Liver (tissue), 9 donors: ENCODE data around the gene GLIPR1L2. TPM values are rescaled to one million over a fixed set of nuclear protein-coding genes. Genes with fewer than 3 reads are reported as not detected.

Experiments used
- DNase-seq: peaks from one replicate; pipeline ENCODE4 v3.0.0-alpha.2; 2017; ENCODE audit warnings: low spot score
- H3K27ac ChIP-seq, 2 donors: one replicate each; pipeline ENCODE4 v1.7.0; 2013; ENCODE audit warnings: inconsistent platforms in 2 of 2, low read length in 2 of 2, control low read depth in 1 of 2, low read depth in 1 of 2, mild to moderate bottlenecking in 1 of 2
- H3K27me3 ChIP-seq, 4 donors: one replicate each; pipeline versions ENCODE4 v1.6.1 to v1.7.0; 2013; ENCODE audit warnings: low read length in 3 of 4, inconsistent platforms in 1 of 4, mild to moderate bottlenecking in 1 of 4, moderate library complexity in 1 of 4; ENCODE audit not compliant: control insufficient read depth in 4 of 4, insufficient read depth in 4 of 4
- H3K36me3 ChIP-seq, 4 donors: one replicate each; pipeline versions ENCODE4 v1.6.1 to v1.7.0; 2013; ENCODE audit warnings: low read length in 3 of 4, mild to moderate bottlenecking in 3 of 4, low read depth in 1 of 4, moderate library complexity in 1 of 4; ENCODE audit not compliant: control insufficient read depth in 4 of 4, insufficient read depth in 3 of 4
- H3K4me1 ChIP-seq, 4 donors: one replicate each; pipeline versions ENCODE4 v1.6.1 to v1.7.0; 2013; ENCODE audit warnings: low read length in 3 of 4, mild to moderate bottlenecking in 3 of 4, moderate library complexity in 1 of 4; ENCODE audit not compliant: control insufficient read depth in 4 of 4, insufficient read depth in 4 of 4
- H3K4me3 ChIP-seq, 3 donors: one replicate each; pipeline versions ENCODE4 v1.6.1 to v1.7.0; 2013; ENCODE audit warnings: low read length in 3 of 3, control low read depth in 1 of 3, low read depth in 1 of 3, mild to moderate bottlenecking in 1 of 3
- H3K9ac ChIP-seq, 2 donors: one replicate each; pipeline ENCODE4 v1.7.0; 2013; ENCODE audit warnings: low read length in 2 of 2, mild to moderate bottlenecking in 2 of 2, moderate library complexity in 2 of 2, control low read depth in 1 of 2, low read depth in 1 of 2
- H3K9me3 ChIP-seq, 4 donors: one replicate each; pipeline versions ENCODE4 v1.6.1 to v1.7.0; 2013; ENCODE audit warnings: low read length in 3 of 4; ENCODE audit not compliant: control insufficient read depth in 4 of 4
- ATF3 ChIP-seq: IDR thresholded peaks from 2 replicates; pipeline ENCODE4 v1.6.1; 2016; ENCODE audit warnings: antibody characterized with exemption
- CTCF ChIP-seq: fragments of 150-350 bp; IDR thresholded peaks from 2 replicates; pipeline ENCODE4 v1.5.1; 2017; ENCODE audit warnings: improper control_type of control experiment, low read depth, low read length; ENCODE audit not compliant: missing input control
- FOXA1 ChIP-seq: IDR thresholded peaks from 2 replicates; pipeline ENCODE4 v1.6.1; 2016; ENCODE audit warnings: antibody characterized with exemption
- FOXA2 ChIP-seq: IDR thresholded peaks from 2 replicates; pipeline ENCODE4 v1.6.1; 2016; ENCODE audit warnings: antibody characterized with exemption
- GABPA ChIP-seq, 2 donors: IDR thresholded peaks in 1 of 2; conservative IDR thresholded peaks in 1 of 2; 2 replicates each; pipeline ENCODE4 v1.6.1; 2016; ENCODE audit warnings: antibody characterized with exemption in 2 of 2, mild to moderate bottlenecking in 1 of 2, moderate library complexity in 1 of 2
- HNF4A ChIP-seq, 2 donors: conservative IDR thresholded peaks; 2 replicates each; pipeline ENCODE4 v1.6.1; 2016; ENCODE audit warnings: antibody characterized with exemption in 2 of 2, mild to moderate bottlenecking in 2 of 2
- HNF4G ChIP-seq: IDR thresholded peaks from 2 replicates; pipeline ENCODE4 v1.6.1; 2016; ENCODE audit warnings: antibody characterized with exemption
- JUND ChIP-seq, 2 donors: IDR thresholded peaks; 2 replicates each; pipeline ENCODE4 v1.6.1; 2016; ENCODE audit warnings: antibody characterized with exemption in 2 of 2
- MAX ChIP-seq: IDR thresholded peaks from 2 replicates; pipeline ENCODE4 v1.6.1; 2016; ENCODE audit warnings: antibody characterized with exemption
- NR2F2 ChIP-seq: IDR thresholded peaks from 2 replicates; pipeline ENCODE4 v1.6.1; 2016; ENCODE audit warnings: antibody characterized with exemption
- RAD21 ChIP-seq, 2 donors: IDR thresholded peaks; 2 replicates each; pipeline ENCODE4 v1.6.1; 2016; ENCODE audit warnings: antibody characterized with exemption in 2 of 2, mild to moderate bottlenecking in 2 of 2
- RXRA ChIP-seq, 2 donors: IDR thresholded peaks; 2 replicates each; pipeline ENCODE4 v1.6.1; 2017 to 2018; ENCODE audit warnings: antibody characterized with exemption in 2 of 2, mild to moderate bottlenecking in 1 of 2
- TAF1 ChIP-seq: conservative IDR thresholded peaks from 2 replicates; pipeline ENCODE4 v1.6.1; 2016; ENCODE audit warnings: antibody characterized with exemption, mild to moderate bottlenecking
- ZBTB33 ChIP-seq: IDR thresholded peaks from 2 replicates; pipeline ENCODE4 v1.6.1; 2016; ENCODE audit warnings: antibody characterized with exemption
- WGBS: extraction: QIAGEN DNeasy Blood & Tissue Kit; methylation state at CpG from one replicate; pipeline ENCODE4 v1.1.7; 2013; 5-methylcytosine and 5-hydroxymethylcytosine counted together
- polyA plus RNA-seq, 2 donors: library from polyadenylated mRNA; stranded (reverse) in 1 of 2; unstranded in 1 of 2; fragments of 200-250 nt in 1 of 2; fragments of >200 nt in 1 of 2; fragmentation: Nextera tagmentation in 1 of 2; extraction: Ambion mirVana in 1 of 2; gene quantifications; one replicate each; pipeline versions ENCODE4 v1.2.1 to v1.2.3, GENCODE V29; 2013 to 2015
- total RNA-seq, 2 donors: library from RNA; depleted of rRNA; stranded (reverse); fragments of >200 nt; gene quantifications; one replicate each; pipeline ENCODE4 v1.2.3, GENCODE V29; 2014
- donor health status: healthy.
- donor health status: healthy.
- donor health status: healthy.
- donor health status: healthy.
- donor health status: healthy.

GLIPR1L2 gene
- total and polyA plus RNA-seq, 4 donors, result 0.05 to 0.38 (median 0.26) TPM

GRCh38 chr12:75477137-75477536, 86.2 kb downstream of the GLIPR1L2 start (continued):
- TF ChIP-seq ATF3 (no peak), FOXA2 (no peak), JUND (IDR thresholded peaks at IDR 0.05) (no peak), RAD21 (IDR thresholded peaks at IDR 0.05) (no peak)

GRCh38 chr12:75478116-75478794, 87.4 kb downstream of the GLIPR1L2 start:
- Histone ChIP-seq H3K27me3 (no peaks in the 10 kb centered on the region), H3K4me3 (no peak overlapping the region), H3K27ac (no peak overlapping the region), H3K9me3 (no peaks in the 10 kb centered on the region), H3K36me3 (no peaks in the 10 kb centered on the region), H3K9ac (no peak overlapping the region), H3K4me1 (peaks cover 0 to 7% (median 0%) of the 10 kb centered on the region in 4 donors)
- DNase-seq, result no peak
- TF ChIP-seq RXRA (IDR thresholded peaks at IDR 0.05) (no peak), ZBTB33 (no peak), HNF4A (conservative IDR thresholded peaks at IDR 0.05) (no peak), CTCF (no peak), HNF4G (no peak), JUND (IDR thresholded peaks at IDR 0.05) (no peak), ATF3 (no peak), FOXA1 (no peak)
- 67% methylated on average over 5 of the region's 5 CpGs for WGBS

- WGBS, result 50% methylated on average over 2 of the region's 2 CpGs
- peaks cover 0 to 7% (median 0%) of the 10 kb centered on the region in 4 donors for H3K4me1 ChIP-seq
Observed at GRCh38 chr12:75479963-75480461, 89.1 kb downstream of the GLIPR1L2 start.

More at GRCh38 chr12:75479963-75480461, 89.1 kb downstream of the GLIPR1L2 start:
- DNase-seq, result no peak
- Histone ChIP-seq H3K27ac (peak overlapping the region; percentile 37 to 65), H3K36me3 (no peaks in the 10 kb centered on the region), H3K27me3 (no peaks in the 10 kb centered on the region), H3K9ac (peak overlapping the region in 1 of 2 donors; percentile 84), H3K9me3 (no peaks in the 10 kb centered on the region), H3K4me3 (peak overlapping the region in 2 of 3 donors; percentile 32 to 36)
- TF ChIP-seq NR2F2, result no peak
- no peak for TF ChIP-seq MAX
- no peak for TF ChIP-seq TAF1
- TF ChIP-seq CTCF, result no peak
- no peak for TF ChIP-seq RAD21 (IDR thresholded peaks at IDR 0.05)
- TF ChIP-seq GABPA (IDR thresholded peaks at IDR 0.05 in 1 of 2, conservative IDR thresholded peaks at IDR 0.05 in 1 of 2), result no peak
- no peak for TF ChIP-seq HNF4G
